KMS-11 (cell line): Measurements from ENCODE around the gene HMGCLL1.

Experiments used
- H2AFZ ChIP-seq: fragments of 200-600 bp; sonication (generic); 2 replicates; pipeline ENCODE4 v1.6.1; 2016; ENCODE audit warnings: antibody characterized with exemption, mixed run types, low read depth
- H3K27ac ChIP-seq: fragments of 200-600 bp; sonication (generic); 2 replicates; pipeline ENCODE4 v1.6.1; 2016; ENCODE audit warnings: mild to moderate bottlenecking, mixed run types
- H3K27me3 ChIP-seq: fragments of 200-600 bp; sonication (generic); 2 replicates; pipeline ENCODE4 v1.6.1; 2017; ENCODE audit warnings: mild to moderate bottlenecking, low read depth, mixed run types, moderate library complexity; ENCODE audit not compliant: insufficient read depth
- H3K36me3 ChIP-seq: fragments of 200-600 bp; sonication (generic); 2 replicates; pipeline ENCODE4 v1.6.1; 2017; ENCODE audit warnings: mild to moderate bottlenecking, mixed run types; ENCODE audit not compliant: insufficient read depth
- H3K4me1 ChIP-seq: fragments of 200-600 bp; sonication (generic); 2 replicates; pipeline ENCODE4 v1.6.1; 2016; ENCODE audit warnings: mild to moderate bottlenecking, low read depth, mixed run types; ENCODE audit not compliant: poor library complexity, severe bottlenecking
- H3K4me2 ChIP-seq: fragments of 200-600 bp; sonication (generic); 2 replicates; pipeline ENCODE4 v1.7.0; 2016; ENCODE audit warnings: mild to moderate bottlenecking, mixed run types
- H3K4me3 ChIP-seq: fragments of 200-600 bp; sonication (generic); IDR thresholded peaks from 2 replicates; pipeline ENCODE4 v1.6.1; 2017; ENCODE audit warnings: low read depth, low read length, mixed read lengths; ENCODE audit not compliant: insufficient read depth
- H3K79me2 ChIP-seq: fragments of 200-600 bp; sonication (generic); 2 replicates; pipeline ENCODE4 v1.6.1; 2016; ENCODE audit warnings: low read depth, mixed run types; ENCODE audit not compliant: insufficient read depth
- H3K9ac ChIP-seq: fragments of 200-600 bp; sonication (generic); 2 replicates; pipeline ENCODE4 v1.6.1; 2016; ENCODE audit warnings: mild to moderate bottlenecking, mixed run types
- H4K20me1 ChIP-seq: fragments of 200-600 bp; sonication (generic); 2 replicates; pipeline ENCODE4 v1.6.1; 2016; ENCODE audit warnings: mild to moderate bottlenecking, mixed run types; ENCODE audit not compliant: insufficient read depth
- CTCF ChIP-seq: fragments of 200-600 bp; sonication (generic); conservative IDR thresholded peaks from 2 replicates; pipeline ENCODE4 v1.6.1; 2017; ENCODE audit warnings: low read depth, mild to moderate bottlenecking, antibody characterized with exemption, low read length, moderate library complexity, mixed read lengths

Gene HMGCLL1

GRCh38 chr6:55524441-55524840 lies 54.6 kb downstream of the HMGCLL1 start:
- Histone ChIP-seq H3K4me3 (no peak overlapping the region), H3K27me3 (no peaks in the 10 kb centered on the region), H3K36me3 (no peaks in the 10 kb centered on the region), H3K79me2 (no peaks in the 10 kb centered on the region), H2AFZ (no peak overlapping the region), H4K20me1 (no peaks in the 10 kb centered on the region), H3K4me2 (no peak overlapping the region), H3K27ac (no peak overlapping the region), H3K9ac (no peak overlapping the region), H3K4me1 (no peaks in the 10 kb centered on the region)
- TF ChIP-seq CTCF: no peak

GRCh38 chr6:55518529-55519060 lies 60.4 kb downstream of the HMGCLL1 start:
- Histone ChIP-seq H3K4me1 (no peaks in the 10 kb centered on the region), H3K36me3 (no peaks in the 10 kb centered on the region), H3K9ac (no peak overlapping the region), H3K4me3 (no peak overlapping the region), H2AFZ (no peak overlapping the region), H3K79me2 (no peaks in the 10 kb centered on the region), H4K20me1 (no peaks in the 10 kb centered on the region), H3K4me2 (no peak overlapping the region), H3K27me3 (no peaks in the 10 kb centered on the region), H3K27ac (no peak overlapping the region)
- TF ChIP-seq CTCF: no peak

- H3K9ac ChIP-seq: no peak overlapping the region
- H4K20me1 ChIP-seq: no peaks in the 10 kb centered on the region
- no peak overlapping the region for H2AFZ ChIP-seq
- no peak for TF ChIP-seq CTCF
- H3K4me1 ChIP-seq: no peaks in the 10 kb centered on the region
- no peaks in the 10 kb centered on the region for H3K79me2 ChIP-seq
- no peak overlapping the region for H3K4me3 ChIP-seq
- H3K36me3 ChIP-seq: no peaks in the 10 kb centered on the region
- no peaks in the 10 kb centered on the region for H3K27me3 ChIP-seq
- H3K27ac ChIP-seq: no peak overlapping the region
- H3K4me2 ChIP-seq: no peak overlapping the region
Measured at GRCh38 chr6:55516736-55517135, 62.3 kb downstream of the HMGCLL1 start.

- no peak overlapping the region for H3K27ac ChIP-seq
- no peak overlapping the region for H2AFZ ChIP-seq
- no peaks in the 10 kb centered on the region for H3K79me2 ChIP-seq
Measured at GRCh38 chr6:55512904-55513303, 66.1 kb downstream of the HMGCLL1 start.

More at GRCh38 chr6:55512904-55513303, 66.1 kb downstream of the HMGCLL1 start:
- H3K4me3 ChIP-seq: no peak overlapping the region
- no peak overlapping the region for H3K4me2 ChIP-seq
- H3K4me1 ChIP-seq: no peaks in the 10 kb centered on the region
- no peaks in the 10 kb centered on the region for H3K27me3 ChIP-seq
- no peaks in the 10 kb centered on the region for H3K36me3 ChIP-seq
- no peaks in the 10 kb centered on the region for H4K20me1 ChIP-seq
- TF ChIP-seq CTCF: no peak
- H3K9ac ChIP-seq: no peak overlapping the region
